Prostate gland (tissue), 2 donors: ENCODE results near the gene ASIP.

Source experiments
- CTCF ChIP-seq, 4 experiments: fragments of 200-600 bp in 2 of 4; fragments of 450-650 bp in 2 of 4; sonication (generic) in 2 of 4; IDR thresholded peaks; 1 replicate in 3 of 4; 2 replicates in 1 of 4; pipeline ENCODE4 v1.5.1; 2016 to 2019; ENCODE audit warnings: antibody characterized with exemption in 4 of 4, mild to moderate bottlenecking in 2 of 4, moderate library complexity in 2 of 4
- POLR2A ChIP-seq: fragments of 450-650 bp; IDR thresholded peaks from one replicate; pipeline ENCODE4 v1.6.1; 2016; ENCODE audit warnings: antibody characterized with exemption, mild to moderate bottlenecking
- POLR2AphosphoS5 ChIP-seq: sonication (generic); formaldehyde crosslinking; IDR thresholded peaks from one replicate; pipeline ENCODE4 v1.6.1; 2017; ENCODE audit warnings: antibody characterized with exemption

- TF ChIP-seq CTCF (IDR thresholded peaks at IDR 0.05), result no peak
- TF ChIP-seq POLR2AphosphoS5, result no peak
- TF ChIP-seq POLR2A, result no peak
Observed at GRCh38 chr20:34293589-34293988, 52.4 kb downstream of the ASIP start.
